Measurements from ENCODE around the gene CRYBG1. TPM values are rescaled to one million over a fixed set of nuclear protein-coding genes. Genes with fewer than 3 reads are reported as not detected.

CRYBG1 gene
- total RNA-seq, 1 experiment from 2014 or later: 31.3 TPM

DNA sequence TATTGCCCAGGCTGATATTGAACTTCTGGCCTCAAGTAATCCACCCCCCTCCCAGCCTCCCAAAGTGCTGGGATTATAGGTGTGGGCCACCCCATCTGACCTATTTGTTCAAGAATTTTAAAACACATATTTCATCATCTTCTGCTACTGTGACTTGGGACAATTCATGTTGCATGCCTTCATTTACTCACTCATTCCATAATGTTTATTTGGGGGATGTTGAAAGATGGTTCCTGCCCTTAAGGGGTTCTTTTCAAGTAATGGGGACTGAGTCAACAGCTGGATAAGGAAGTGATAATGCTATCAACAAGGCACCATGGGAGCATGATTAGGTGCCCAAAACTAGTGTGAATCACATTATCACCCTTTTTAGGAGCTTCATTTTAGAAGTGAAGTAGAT is 62.0 kb downstream of the CRYBG1 start:
- DNase-seq (ENCODE audit: low spot score): no peak

DNA sequence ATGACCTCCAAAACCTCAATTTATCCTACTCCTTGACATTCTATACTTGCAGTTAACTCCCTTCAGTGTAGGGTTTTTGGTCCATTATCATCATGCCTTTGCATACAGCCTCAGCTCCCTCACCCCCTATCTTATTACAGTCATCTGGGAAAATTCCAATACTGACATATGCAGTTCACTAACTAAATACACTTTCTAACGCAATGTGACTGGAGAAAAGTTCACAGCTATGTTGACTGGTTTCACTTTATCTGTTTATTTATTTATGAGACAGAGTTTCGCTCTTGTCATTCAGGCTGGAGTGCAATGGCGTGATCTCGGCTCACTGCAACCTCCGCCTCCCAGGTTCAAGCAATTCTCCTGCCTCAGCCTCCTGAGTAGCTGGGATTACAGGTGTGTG is 64.9 kb downstream of the CRYBG1 start:
- no peak for DNase-seq (ENCODE audit: low spot score)

DNA sequence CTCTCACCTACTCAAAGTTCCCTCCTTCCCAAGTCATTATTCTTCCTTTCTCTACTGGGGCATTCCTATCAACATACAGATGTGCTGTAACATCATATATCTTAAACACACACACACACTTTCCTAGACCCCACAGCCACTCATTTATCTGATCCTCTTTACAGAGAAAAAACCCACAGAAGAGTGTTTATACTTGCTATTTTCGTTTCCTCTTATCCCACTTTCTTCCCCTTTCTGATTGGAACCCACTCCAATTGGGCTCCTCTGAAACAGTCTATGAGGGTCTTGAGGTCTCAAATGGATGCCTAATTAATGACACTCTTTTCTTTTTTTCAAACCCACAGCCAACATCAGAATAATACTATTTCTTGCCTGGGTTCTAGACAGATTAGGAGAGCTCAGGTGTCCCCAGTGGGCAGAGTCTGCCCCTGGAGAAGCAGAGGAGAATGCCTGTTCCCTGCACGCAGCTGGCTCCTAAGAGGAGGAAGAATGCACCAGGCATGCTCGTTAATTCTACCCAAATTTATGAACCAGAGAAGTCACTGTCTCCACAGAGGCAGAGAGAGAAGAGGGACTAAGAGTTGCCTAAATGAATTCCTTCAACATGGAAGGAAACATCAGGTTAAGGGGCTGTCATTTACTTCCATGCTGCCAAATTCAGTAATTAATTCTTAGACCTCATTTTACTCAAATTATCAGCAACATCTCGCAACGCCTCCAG is 65.9 kb downstream of the CRYBG1 start:
- DNase-seq (ENCODE audit: low spot score): no peak

DNA sequence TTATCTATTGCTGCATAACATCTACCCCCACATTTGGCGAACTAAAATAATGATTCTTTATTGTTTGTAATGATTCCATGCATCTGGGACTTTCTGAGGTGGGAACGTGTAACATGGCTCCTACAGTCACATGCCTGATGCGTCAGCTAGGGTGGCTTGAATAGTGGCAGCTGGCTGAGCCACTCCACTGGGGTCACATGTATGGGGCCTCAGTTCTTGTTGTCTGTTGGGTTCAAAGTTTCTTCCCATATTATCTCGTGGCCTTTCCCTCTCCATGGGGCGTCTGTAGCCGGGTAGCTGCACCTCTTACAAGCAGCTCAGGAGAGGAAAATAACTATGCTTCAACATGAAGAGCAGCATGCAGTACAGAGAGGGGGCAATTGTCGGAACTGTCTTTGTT is 69.9 kb downstream of the CRYBG1 start:
- no peak for DNase-seq (ENCODE audit: low spot score)

DNA sequence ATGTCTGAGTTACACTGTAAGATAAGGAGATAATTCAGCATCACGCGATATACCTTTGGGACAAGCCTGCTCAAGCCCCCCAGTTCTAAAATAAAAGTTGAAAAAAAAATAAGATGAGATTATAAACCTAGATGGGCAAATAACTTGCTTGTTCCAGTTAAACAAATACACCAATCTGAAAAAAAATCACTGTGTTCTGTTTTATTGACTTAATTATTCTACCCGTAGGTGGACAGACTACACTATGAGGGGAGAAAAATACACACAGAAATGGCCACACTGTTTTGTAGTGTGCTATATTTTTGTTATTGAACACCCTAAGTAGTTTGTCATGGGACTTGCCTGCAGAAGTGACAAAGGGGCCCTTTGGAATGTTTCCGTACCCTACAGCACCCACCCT is 70.9 kb downstream of the CRYBG1 start:
- DNase-seq (ENCODE audit: low spot score): no peak

DNA sequence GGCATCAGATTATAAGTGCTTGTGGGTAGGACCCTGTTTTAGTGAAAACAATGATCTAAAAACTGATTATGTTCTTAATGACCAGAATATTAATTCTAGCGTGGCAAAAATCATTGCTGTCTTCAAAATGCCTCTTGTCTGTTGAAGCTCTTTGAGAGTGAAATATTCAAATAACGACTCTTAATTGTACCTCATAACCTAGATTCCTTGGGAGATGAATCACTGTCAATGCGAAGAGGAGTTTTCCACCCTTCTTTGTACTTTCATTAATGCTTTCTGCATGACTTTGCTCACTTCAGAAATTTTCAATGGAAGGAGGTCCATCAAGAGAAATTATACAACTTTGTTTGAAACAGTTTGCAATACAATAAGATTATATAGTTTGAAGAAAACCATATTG is 71.5 kb downstream of the CRYBG1 start:
- DNase-seq (ENCODE audit: low spot score): no peak

DNA sequence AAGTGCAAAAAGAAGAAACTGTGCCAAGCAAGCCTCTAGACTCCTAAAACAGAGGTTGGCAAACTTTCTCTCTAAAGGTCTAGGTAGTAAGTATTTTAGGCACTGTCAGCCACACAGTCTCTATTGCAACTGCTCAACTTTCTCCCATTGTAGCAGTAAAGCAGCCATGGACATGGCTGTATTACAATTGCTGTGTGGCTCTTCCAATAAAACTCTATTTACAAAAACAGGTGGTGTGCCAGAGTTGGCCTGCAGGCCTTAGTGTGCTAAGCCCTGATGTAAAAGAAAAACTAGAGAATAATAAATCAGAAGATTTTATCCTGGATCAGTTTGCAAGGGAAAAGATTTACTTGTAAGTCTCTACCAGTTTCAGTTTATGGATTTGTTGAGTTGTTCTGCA is 74.0 kb downstream of the CRYBG1 start:
- DNase-seq (ENCODE audit: low spot score): no peak

DNA sequence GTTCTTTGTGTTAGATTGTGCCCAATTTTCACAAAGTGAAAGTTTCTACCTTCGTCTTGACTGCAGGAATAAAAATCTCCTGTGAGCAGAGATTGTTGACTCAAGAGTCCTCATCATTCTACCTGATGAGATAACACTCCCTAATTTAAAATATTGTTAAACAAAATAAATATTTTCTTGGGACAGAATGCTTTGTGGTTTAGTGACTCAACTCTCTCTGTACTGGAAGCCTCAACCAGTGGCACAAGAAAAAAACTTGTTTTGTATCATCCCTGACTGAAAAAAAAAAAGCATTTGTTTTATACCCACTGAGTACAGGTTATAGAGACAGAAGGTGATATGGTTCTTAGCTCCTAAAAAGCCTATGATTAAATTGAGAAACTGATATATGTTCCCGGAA is 78.9 kb downstream of the CRYBG1 start:
- peak; percentile 18 for DNase-seq (ENCODE audit: low spot score)

DNA sequence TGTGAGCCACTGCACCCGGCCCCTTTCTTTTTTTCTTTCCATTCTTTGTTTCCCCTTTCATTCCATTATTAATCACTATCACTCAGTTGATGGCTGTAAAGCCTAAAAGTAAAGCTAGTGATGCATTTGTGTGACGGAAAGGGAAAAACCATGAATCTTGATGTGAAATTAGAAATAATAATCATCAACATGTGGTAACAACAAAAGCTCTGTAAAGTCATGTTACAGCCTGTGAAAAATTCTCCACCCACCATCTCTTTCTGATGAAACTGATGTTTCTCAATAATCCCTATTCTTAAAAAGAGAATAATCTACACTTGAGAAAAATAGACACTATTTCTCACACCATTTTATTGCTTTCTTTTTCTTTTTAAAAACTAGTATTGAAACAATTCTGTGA is 80.0 kb downstream of the CRYBG1 start:
- no peak for DNase-seq (ENCODE audit: low spot score)

DNA sequence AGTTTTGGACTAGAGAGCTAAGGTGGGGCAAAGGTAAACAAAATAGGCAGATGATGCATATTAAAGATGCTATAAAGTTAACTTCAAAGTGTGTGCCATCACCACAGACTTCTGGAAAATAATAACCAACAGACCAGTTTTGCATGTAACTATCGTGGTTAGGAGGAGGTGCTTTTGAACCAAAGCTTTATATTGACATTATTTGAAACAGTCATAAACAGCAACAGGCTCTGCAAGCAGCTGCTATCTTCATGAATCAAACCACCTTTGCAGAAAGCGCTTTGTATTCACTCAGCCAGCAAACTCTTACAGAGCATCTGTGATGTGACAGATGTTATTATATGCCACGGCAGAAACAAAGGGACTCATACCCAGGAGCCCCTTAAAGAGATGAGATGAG is 81.9 kb downstream of the CRYBG1 start:
- DNase-seq (ENCODE audit: low spot score): no peak

DNA sequence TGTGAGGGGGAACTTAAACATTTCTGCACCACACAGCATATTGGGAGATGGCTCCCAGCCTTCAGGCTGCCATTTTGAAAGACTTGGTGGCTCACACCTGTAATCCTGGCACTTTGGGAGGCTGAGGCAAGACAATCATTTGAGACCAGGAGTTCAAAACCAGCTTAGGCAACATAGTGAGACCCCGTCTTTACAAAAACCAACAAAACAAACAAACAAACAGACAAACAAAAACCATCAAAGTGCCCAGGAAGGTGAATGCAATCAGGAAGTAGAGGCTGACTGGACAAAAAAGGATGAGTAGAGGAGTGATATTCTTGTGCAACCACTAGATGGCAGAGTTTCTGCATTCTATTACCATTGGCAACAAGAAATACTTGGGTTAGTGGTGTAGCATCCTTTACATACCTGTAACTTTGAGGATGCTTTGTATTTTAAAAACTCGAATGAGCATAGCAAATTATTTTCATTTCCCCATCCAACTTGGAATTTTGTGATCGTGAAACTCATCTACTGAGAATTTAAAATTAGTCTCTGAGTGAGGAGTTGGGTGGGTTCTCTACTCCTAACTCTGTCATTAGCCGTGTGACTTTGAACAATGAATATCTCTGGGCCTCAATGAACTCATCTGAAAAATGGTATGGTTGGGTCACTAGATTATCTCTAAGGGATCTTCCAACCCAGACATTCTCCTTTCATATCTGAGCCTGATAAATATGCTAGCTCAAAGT is 84.4 kb downstream of the CRYBG1 start:
- DNase-seq (ENCODE audit: low spot score): peak; percentile 63

DNA sequence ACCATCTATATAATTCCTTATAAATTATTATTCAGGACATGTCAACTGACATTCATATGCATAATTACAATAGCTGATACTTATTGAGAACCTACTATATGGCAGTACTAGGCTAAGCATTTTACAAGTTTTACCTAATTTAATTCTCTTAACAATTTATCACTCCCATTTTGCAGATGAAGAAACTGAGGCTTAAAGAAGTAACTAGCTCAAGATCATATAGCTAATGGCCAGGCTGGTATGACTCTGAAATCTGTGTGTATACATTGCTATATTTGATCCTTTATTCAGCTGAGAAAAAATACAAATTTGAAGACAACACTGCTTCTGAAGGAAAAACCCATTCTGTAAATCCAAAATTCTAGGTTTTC is 85.0 kb downstream of the CRYBG1 start:
- DNase-seq (ENCODE audit: low spot score): no peak

DNA sequence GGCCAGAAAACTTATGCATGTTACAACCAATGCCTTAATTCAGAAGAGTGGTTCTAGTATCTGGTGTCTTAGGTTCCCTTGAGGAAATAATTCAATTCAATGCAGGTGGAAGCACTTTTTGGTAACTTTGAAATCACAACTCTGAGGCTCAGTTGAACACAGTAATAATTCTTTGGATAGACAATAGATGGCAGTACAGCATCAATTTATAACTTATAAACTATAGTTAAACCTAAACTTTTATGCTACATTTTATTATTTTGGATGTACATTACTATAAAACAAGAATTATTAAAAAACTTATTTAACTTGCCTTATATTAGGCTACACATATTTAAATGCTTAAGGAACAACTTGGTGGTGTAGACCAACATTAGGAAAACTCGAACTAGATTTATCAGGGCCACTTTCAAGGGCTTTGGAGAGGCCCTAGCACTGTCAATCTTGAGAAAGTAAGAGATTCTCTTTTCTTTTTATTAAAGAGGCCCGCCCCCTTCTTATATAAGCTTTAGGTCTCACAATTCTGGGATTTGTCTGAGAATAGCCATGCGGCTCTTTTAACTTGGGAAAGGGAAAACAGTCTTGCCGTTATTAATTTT is 85.9 kb downstream of the CRYBG1 start:
- peak; percentile 64 for DNase-seq (ENCODE audit: low spot score)

DNA sequence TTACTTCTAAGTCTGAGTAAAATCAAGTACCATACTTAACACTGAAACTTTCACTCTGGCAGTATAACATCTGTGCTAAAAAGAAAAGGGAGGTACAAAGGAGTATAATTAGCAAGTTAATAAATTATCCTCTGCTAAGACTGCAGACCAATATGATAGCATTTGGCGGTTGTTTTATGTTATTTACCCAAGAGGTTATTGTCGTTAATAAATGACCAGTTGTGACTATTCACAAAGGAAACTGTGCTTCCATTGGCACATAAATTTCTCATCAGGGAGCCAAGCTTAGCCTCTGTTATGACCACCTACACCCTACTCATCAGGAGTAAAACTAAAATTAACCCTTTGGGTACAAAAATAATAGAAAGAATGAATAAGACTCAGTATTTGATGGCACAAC is 86.5 kb downstream of the CRYBG1 start:
- peak; percentile 83 for DNase-seq (ENCODE audit: low spot score)

DNA sequence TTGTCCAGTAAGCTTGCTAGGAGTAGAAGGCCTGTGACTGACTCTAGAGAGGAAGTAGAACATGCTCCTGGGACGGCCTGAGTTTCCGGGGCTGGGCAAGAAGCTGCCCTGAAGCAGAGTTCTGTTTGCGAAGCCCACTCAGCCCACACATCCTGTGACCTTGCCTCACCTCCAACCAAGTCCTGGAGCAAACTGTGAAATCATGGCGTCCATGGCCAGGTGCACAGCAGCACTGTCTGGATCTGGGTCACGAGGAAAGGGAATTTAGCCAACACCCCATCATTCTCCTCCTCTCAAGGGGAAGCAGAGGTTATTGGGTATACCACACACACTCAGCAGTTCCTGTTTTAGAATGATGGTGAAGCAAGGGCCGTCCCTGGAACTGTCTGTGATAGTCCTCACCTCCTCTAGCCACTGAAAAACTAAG is 87.5 kb downstream of the CRYBG1 start:
- DNase-seq (ENCODE audit: low spot score): no peak

DNA sequence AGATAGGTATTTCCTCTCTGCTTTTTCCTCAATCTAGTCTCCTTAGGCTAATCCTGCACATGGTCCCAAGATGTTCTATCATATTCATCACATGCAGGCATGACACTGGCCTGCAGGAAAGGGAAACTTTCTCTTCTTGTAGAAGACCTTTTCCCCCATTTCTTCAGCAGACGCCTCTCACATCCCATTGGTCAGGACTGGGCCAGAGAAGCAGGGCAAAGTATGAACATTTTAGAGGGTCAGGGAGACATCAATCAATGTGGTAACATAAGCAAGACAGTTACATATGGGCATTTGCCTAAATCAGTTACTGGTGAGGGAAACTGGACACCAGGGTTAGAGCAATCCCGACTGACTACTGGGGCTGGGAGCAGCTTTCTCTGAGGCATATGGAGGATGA is 90.1 kb downstream of the CRYBG1 start:
- DNase-seq (ENCODE audit: low spot score): no peak

DNA sequence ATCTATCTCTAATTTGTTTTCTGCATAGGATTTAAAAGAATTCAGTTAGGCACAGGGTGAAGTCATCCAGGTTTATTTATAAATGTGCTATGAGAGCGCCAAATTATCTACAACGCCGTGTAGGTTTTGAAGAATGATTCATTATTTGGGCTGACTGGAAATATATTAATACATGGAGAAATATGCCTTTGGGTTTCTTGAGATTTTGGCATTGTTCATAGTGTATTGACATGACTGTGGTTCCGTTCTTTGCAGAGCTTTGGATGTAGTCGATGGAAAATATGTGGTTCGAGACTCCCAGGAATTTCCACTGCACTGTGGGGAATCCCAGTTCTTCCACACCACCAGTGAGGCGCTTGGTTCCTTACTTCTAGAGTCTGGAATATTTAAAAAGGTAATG is 90.9 kb downstream of the CRYBG1 start:
- no peak for DNase-seq (ENCODE audit: low spot score)

DNA sequence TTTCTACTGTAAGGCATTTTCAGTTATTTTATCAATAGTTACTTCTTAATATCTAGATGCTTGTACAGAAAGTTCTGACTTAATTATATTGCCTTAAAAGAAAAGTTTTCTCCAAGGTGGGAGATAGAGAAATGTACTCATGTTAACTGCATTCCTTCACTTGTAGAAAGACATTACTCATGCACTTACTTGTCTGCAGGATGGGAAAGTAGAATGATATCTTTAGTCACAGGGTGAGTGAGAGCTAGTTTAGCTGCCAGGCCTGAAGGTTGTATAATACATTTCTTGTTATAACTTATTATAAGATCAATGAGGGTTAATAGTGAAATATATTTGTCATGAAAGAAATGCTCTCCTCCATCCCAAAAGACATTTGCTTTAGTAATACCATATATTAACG is 92.1 kb downstream of the CRYBG1 start:
- no peak for DNase-seq (ENCODE audit: low spot score)

DNA sequence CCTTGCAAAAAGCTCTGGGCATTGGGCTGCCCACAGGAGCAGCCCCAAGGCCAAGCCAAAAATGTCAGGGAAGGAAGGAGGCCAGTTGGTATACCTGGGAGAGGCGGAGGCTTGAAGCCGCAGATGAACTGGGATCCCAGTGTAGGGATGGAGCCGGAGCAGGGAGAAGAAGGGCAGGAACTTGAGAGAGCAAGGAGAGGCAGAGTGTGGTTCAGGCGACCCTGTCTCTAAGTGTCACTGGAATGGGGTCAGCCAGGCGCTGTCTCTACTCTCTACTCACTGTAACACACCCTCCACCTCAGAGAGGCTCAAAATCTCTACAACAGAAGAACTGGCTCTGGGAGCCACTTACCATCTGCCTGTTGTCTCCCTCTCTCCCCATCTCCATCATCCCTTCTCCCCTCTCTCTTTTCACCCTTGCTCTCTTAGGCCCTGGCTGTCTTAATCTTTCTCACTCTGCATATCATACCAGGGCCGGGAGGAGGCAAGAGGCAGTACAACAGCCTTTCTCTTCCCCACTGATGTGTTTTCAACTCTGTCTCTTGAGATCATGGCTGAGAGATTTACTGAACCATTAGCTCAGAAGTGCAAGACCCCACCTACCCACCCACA is 93.3 kb downstream of the CRYBG1 start:
- no peak for DNase-seq (ENCODE audit: low spot score)

DNA sequence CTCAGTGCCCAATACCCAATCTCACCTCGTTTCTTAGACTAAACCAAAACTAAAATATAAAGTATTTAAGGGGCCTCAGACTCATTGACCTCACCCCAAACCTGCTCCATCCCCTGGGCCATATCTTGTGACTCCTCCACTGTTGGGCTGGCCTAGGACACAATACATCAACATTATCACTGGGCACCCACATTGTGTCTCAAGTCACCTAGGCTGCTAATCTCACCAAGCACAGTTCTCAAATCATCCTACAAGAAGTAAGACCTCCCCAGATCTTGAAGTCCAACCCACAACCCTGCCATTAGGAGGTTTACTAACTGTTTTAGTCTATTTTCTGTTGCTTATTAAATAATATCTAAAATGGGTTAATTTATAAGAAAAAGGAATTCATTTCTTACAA is 96.2 kb downstream of the CRYBG1 start:
- no peak for DNase-seq (ENCODE audit: low spot score)

DNA sequence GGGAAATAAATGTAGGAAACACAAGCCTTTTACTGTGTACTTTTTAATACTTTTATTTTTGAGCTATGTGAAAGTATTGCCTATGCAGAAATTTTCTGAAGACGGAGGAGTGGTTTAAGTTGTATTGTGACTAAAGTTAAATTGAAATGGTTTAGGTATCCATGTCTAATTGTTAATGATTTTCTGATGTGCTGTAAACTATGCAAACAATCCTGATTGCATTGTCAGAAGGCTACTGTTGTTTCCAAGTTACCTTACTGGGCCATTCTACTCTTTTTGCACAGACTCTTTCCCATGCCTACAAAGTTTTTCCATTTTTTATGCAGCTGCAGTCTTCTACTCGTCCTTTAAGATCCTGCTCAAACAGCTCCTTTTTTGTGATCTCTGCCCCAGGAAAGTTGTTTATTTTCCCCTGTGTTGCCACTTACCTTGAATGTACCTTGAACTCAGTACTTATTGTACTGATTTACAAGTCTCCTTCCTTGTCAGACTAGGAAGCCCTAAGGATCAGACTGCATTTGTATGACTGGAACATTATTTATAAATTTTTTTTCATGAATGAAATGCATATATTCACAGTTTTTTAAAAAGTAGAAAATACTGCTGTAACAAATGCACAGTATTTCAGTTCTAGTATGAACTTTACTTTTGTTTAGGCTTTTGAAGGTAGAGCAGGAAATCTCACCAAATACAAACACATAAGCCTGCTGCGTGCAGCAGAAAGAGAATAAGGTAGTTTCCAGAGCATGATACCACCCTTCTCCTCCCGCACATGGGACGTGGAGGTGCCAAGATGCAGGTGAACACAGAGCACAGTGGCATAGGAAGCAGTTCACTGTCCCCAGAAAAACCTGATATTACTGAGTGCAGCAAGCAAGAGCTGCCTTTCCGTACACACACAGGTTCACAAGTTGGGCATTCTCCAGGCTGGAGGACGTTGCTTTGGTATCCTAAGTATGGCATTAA is 97.8 kb downstream of the CRYBG1 start:
- no peak for DNase-seq (ENCODE audit: low spot score)

Measured in HT-29 (cell line).